HEK293 (cell line): ENCODE measurements around the gene RSRC1.
A peak's percentile ranks its signal among the peaks of the same experiment; 100 is the strongest.

Source experiments
- CTCF ChIA-PET: fragments of 350-600 bp; formaldehyde crosslinking; extraction: SDS; loops from one replicate; lab custom pipeline; 2021; ENCODE audit warnings: antibody characterized with exemption; lab: Yijun Ruan, JAX
- POLR2A ChIA-PET: fragments of 300-600 bp; formaldehyde crosslinking; extraction: SDS; loops from one replicate; lab custom pipeline; 2020; ENCODE audit warnings: antibody characterized with exemption, inconsistent platforms; lab: Yijun Ruan, JAX
- H3K27ac ChIP-seq: fragments of 200-500 bp; sonication (Bioruptor generic); 2 replicates; pipeline ENCODE4 v1.5.1; 2014; ENCODE audit warnings: low read depth, low read length, control low read depth, inconsistent platforms; ENCODE audit errors: extremely low read depth
- H3K36me3 ChIP-seq, 2 experiments: fragments of 200-500 bp in 1 of 2; sonication (Bioruptor generic) in 1 of 2; 1 replicate in 1 of 2; 2 replicates in 1 of 2; pipeline ENCODE4 v1.5.1; 2014 to 2017; ENCODE audit warnings: inconsistent platforms in 2 of 2, low read length in 2 of 2; ENCODE audit not compliant: control insufficient read depth in 2 of 2, insufficient read depth in 1 of 2
- H3K4me1 ChIP-seq: fragments of 200-500 bp; sonication (Bioruptor generic); 2 replicates; pipeline ENCODE4 v1.5.1; 2014; ENCODE audit warnings: mild to moderate bottlenecking, low read length, inconsistent platforms; ENCODE audit not compliant: control insufficient read depth, insufficient read depth
- H3K4me3 ChIP-seq: 2 replicates; pipeline ENCODE4 v1.5.1; 2011; ENCODE audit warnings: low read depth, mild to moderate bottlenecking, control low read depth, low read length, moderate library complexity
- H3K9me3 ChIP-seq: fragments of 200-500 bp; sonication (Bioruptor generic); 2 replicates; pipeline ENCODE4 v1.5.1; 2014; ENCODE audit warnings: low read depth, low read length, inconsistent platforms; ENCODE audit not compliant: control insufficient read depth, insufficient read depth
- BCL11B ChIP-seq: fragments of 450-650 bp; formaldehyde crosslinking; IDR thresholded peaks from 2 replicates; pipeline ENCODE4 v1.5.1; 2016; ENCODE audit warnings: low read depth, missing biosample characterization, missing genetic modification characterization
- KLF1 ChIP-seq: fragments of 450-650 bp; formaldehyde crosslinking; IDR thresholded peaks from 2 replicates; pipeline ENCODE4 v1.5.1; 2016; ENCODE audit warnings: missing biosample characterization, missing genetic modification characterization
- MEIS1 ChIP-seq: sonication (generic); formaldehyde crosslinking; IDR thresholded peaks from 2 replicates; pipeline ENCODE4 v1.8.1; 2022; ENCODE audit warnings: missing genetic modification reagents, mild to moderate bottlenecking, borderline replicate concordance
- PBX3 ChIP-seq: sonication (generic); formaldehyde crosslinking; IDR thresholded peaks from 2 replicates; pipeline ENCODE4 v1.8.1; 2022; ENCODE audit warnings: mild to moderate bottlenecking, moderate library complexity, missing genetic modification reagents
- REPIN1 ChIP-seq: fragments of 450-650 bp; formaldehyde crosslinking; IDR thresholded peaks from 2 replicates; pipeline ENCODE4 v1.5.1; 2017; ENCODE audit warnings: missing biosample characterization, missing genetic modification characterization, low read depth
- SALL2 ChIP-seq: fragments of 450-650 bp; formaldehyde crosslinking; IDR thresholded peaks from 2 replicates; pipeline ENCODE4 v1.5.0; 2017; ENCODE audit warnings: missing biosample characterization, mild to moderate bottlenecking, missing genetic modification characterization, borderline replicate concordance
- SP3 ChIP-seq: fragments of 450-650 bp; formaldehyde crosslinking; IDR thresholded peaks from 2 replicates; pipeline ENCODE4 v1.5.1; 2016; ENCODE audit warnings: missing biosample characterization, missing genetic modification characterization
- TRIM28 ChIP-seq: IDR thresholded peaks from 2 replicates; pipeline ENCODE4 v1.6.1; 2011; ENCODE audit warnings: low read length, control low read depth, borderline replicate concordance
- WT1 ChIP-seq: fragments of 450-650 bp; formaldehyde crosslinking; IDR thresholded peaks from 2 replicates; pipeline ENCODE4 v1.5.1; 2016; ENCODE audit warnings: missing biosample characterization, missing genetic modification characterization
- ZBTB21 ChIP-seq: fragments of 450-650 bp; formaldehyde crosslinking; IDR thresholded peaks from 2 replicates; pipeline ENCODE4 v1.5.1; 2017; ENCODE audit warnings: missing biosample characterization, missing genetic modification characterization
- ZFP37 ChIP-seq: fragments of 450-650 bp; formaldehyde crosslinking; IDR thresholded peaks from 2 replicates; pipeline ENCODE4 v1.5.1; 2016; ENCODE audit warnings: missing biosample characterization, missing genetic modification characterization
- ZNF132 ChIP-seq: fragments of 450-650 bp; formaldehyde crosslinking; IDR thresholded peaks from 2 replicates; pipeline ENCODE4 v1.5.1; 2017; ENCODE audit warnings: missing biosample characterization, missing genetic modification characterization, borderline replicate concordance
- ZNF138 ChIP-seq: fragments of 450-650 bp; formaldehyde crosslinking; IDR thresholded peaks from 2 replicates; pipeline ENCODE4 v1.5.1; 2016; ENCODE audit warnings: missing biosample characterization, missing genetic modification characterization, borderline replicate concordance
- ZNF155 ChIP-seq: fragments of 450-650 bp; formaldehyde crosslinking; IDR thresholded peaks from 2 replicates; pipeline ENCODE4 v1.5.1; 2016; ENCODE audit warnings: missing biosample characterization, missing genetic modification characterization
- ZNF175 ChIP-seq: fragments of 450-650 bp; formaldehyde crosslinking; IDR thresholded peaks from 2 replicates; pipeline ENCODE4 v1.5.1; 2016; ENCODE audit warnings: missing biosample characterization, missing genetic modification characterization
- ZNF18 ChIP-seq: fragments of 450-650 bp; formaldehyde crosslinking; IDR thresholded peaks from 2 replicates; pipeline ENCODE4 v1.5.1; 2016; ENCODE audit warnings: missing biosample characterization, missing genetic modification characterization
- ZNF324 ChIP-seq: fragments of 450-650 bp; formaldehyde crosslinking; IDR thresholded peaks from 2 replicates; pipeline ENCODE4 v1.5.1; 2016; ENCODE audit warnings: missing biosample characterization, missing genetic modification characterization
- ZNF404 ChIP-seq: fragments of 450-650 bp; formaldehyde crosslinking; IDR thresholded peaks from 2 replicates; pipeline ENCODE4 v1.5.1; 2017; ENCODE audit warnings: missing biosample characterization, missing genetic modification characterization
- ZNF473 ChIP-seq: fragments of 450-650 bp; formaldehyde crosslinking; IDR thresholded peaks from 2 replicates; pipeline ENCODE4 v1.5.1; 2017; ENCODE audit warnings: missing biosample characterization, missing genetic modification characterization
- ZNF501 ChIP-seq: fragments of 450-650 bp; formaldehyde crosslinking; IDR thresholded peaks from 2 replicates; pipeline ENCODE4 v1.5.1; 2016; ENCODE audit warnings: missing biosample characterization, missing genetic modification characterization
- ZNF513 ChIP-seq: fragments of 450-650 bp; IDR thresholded peaks from 2 replicates; pipeline ENCODE4 v1.5.1; 2018; ENCODE audit warnings: missing biosample characterization, missing genetic modification characterization
- ZNF514 ChIP-seq: fragments of 450-650 bp; formaldehyde crosslinking; IDR thresholded peaks from 2 replicates; pipeline ENCODE4 v1.5.1; 2016; ENCODE audit warnings: missing biosample characterization, missing genetic modification characterization
- ZNF544 ChIP-seq: fragments of 450-650 bp; formaldehyde crosslinking; IDR thresholded peaks from 2 replicates; pipeline ENCODE4 v1.5.0; 2017; ENCODE audit warnings: missing biosample characterization, missing genetic modification characterization
- ZNF571 ChIP-seq: fragments of 450-650 bp; formaldehyde crosslinking; IDR thresholded peaks from 2 replicates; pipeline ENCODE4 v1.5.0; 2017; ENCODE audit warnings: missing biosample characterization, missing genetic modification characterization
- ZNF585B ChIP-seq: fragments of 450-650 bp; formaldehyde crosslinking; IDR thresholded peaks from 2 replicates; pipeline ENCODE4 v1.5.1; 2016; ENCODE audit warnings: missing biosample characterization, missing genetic modification characterization
- ZNF621 ChIP-seq: fragments of 450-650 bp; formaldehyde crosslinking; IDR thresholded peaks from 2 replicates; pipeline ENCODE4 v1.5.1; 2017; ENCODE audit warnings: missing biosample characterization, missing genetic modification characterization
- ZNF692 ChIP-seq: fragments of 450-650 bp; formaldehyde crosslinking; IDR thresholded peaks from 2 replicates; pipeline ENCODE4 v1.5.1; 2016; ENCODE audit warnings: missing biosample characterization, missing genetic modification characterization
- ZNF792 ChIP-seq: fragments of 450-650 bp; formaldehyde crosslinking; IDR thresholded peaks from 2 replicates; pipeline ENCODE4 v1.5.1; 2016; ENCODE audit warnings: missing biosample characterization, missing genetic modification characterization
- TF ChIP-seq, protein P1 (sequence below): fragments of 450-650 bp; formaldehyde crosslinking; IDR thresholded peaks from 2 replicates; pipeline ENCODE4 v1.5.1; 2016; ENCODE audit warnings: missing biosample characterization, missing genetic modification characterization

RSRC1 gene

DNA sequence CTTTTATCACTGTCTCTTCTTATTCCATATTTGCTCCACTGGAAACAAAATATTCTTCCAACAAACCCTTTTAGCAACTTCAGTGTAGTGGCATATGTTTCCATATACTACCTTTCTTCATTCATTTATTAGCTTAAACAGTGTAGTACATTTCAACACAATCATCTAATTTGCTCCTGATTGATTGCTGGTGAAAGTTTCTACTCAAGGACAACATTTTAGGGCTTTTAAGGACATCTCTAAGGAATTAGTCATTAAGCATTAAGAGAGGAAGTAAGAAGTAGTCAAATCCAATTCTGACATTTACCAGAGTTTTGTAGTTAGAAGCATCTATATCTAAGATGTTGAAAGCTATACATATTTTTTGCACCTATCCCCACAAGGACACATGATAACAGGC, 55.8 kb downstream of the RSRC1 start (continued):
- TF ChIP-seq PBX3 (CRISPR knock-in tag): no peak
- no peak for TF ChIP-seq ZNF792
- TF ChIP-seq, protein P1, sequence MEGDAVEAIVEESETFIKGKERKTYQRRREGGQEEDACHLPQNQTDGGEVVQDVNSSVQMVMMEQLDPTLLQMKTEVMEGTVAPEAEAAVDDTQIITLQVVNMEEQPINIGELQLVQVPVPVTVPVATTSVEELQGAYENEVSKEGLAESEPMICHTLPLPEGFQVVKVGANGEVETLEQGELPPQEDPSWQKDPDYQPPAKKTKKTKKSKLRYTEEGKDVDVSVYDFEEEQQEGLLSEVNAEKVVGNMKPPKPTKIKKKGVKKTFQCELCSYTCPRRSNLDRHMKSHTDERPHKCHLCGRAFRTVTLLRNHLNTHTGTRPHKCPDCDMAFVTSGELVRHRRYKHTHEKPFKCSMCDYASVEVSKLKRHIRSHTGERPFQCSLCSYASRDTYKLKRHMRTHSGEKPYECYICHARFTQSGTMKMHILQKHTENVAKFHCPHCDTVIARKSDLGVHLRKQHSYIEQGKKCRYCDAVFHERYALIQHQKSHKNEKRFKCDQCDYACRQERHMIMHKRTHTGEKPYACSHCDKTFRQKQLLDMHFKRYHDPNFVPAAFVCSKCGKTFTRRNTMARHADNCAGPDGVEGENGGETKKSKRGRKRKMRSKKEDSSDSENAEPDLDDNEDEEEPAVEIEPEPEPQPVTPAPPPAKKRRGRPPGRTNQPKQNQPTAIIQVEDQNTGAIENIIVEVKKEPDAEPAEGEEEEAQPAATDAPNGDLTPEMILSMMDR (tag by site-specific recombination): no peak
- TF ChIP-seq ZNF501: no peak
- TF ChIP-seq ZNF404: no peak
- TF ChIP-seq ZNF692: no peak

- H3K36me3 ChIP-seq: no peaks in the 10 kb centered on the region
- H3K27ac ChIP-seq: no peak overlapping the region
- TF ChIP-seq KLF1 (tag by site-specific recombination): no peak
- no peak for TF ChIP-seq ZNF544 (tag by site-specific recombination)
- TF ChIP-seq TRIM28: no peak
- no peak for TF ChIP-seq ZNF175 (tag by site-specific recombination)
- no peak for TF ChIP-seq ZNF571
- no peak for TF ChIP-seq ZNF132 (tag by site-specific recombination)
- no peak for TF ChIP-seq ZBTB21 (tag by site-specific recombination)
- no peak for TF ChIP-seq ZNF138
- H3K4me1 ChIP-seq: peaks cover 14% of the 10 kb centered on the region
- POLR2A ChIA-PET: no interaction called here
- H3K4me3 ChIP-seq: no peak overlapping the region
- CTCF ChIA-PET: no interaction called here
- H3K9me3 ChIP-seq: no peaks in the 10 kb centered on the region
Measured at GRCh38 chr3:158166223-158166622, 56.3 kb downstream of the RSRC1 start.

- CTCF ChIA-PET: no interaction called here
- POLR2A ChIA-PET: interaction anchor here (2.2 kb wide), 1 partner anchor 58 kb away, joined by 11 read pairs; the partner anchor contains the start of gene RSRC1
- H3K27ac ChIP-seq: no peak overlapping the region
- TF ChIP-seq ZNF621: no peak
- TF ChIP-seq WT1 (tag by site-specific recombination): peak; percentile 56; the same call in 1 of the 2 replicates
- no peak for TF ChIP-seq ZNF473 (tag by site-specific recombination)
- no peak for TF ChIP-seq ZNF155
- no peak for TF ChIP-seq BCL11B (tag by site-specific recombination)
- TF ChIP-seq ZNF324 (tag by site-specific recombination): no peak
- no peak for TF ChIP-seq REPIN1 (tag by site-specific recombination)
- 0 out of 2 replicates have a peak, but pooled peaks have one; percentile 19 for TF ChIP-seq ZNF18 (tag by site-specific recombination)
- TF ChIP-seq ZNF513 (tag by site-specific recombination): no peak
- no peak for TF ChIP-seq SALL2 (tag by site-specific recombination)
- no peak for TF ChIP-seq ZFP37
- no peak for TF ChIP-seq SP3
- TF ChIP-seq ZNF514: no peak
- no peak for TF ChIP-seq ZNF792
- TF ChIP-seq ZNF585B (tag by site-specific recombination): no peak
- TF ChIP-seq MEIS1 (CRISPR knock-in tag): no peak
Measured at GRCh38 chr3:158167737-158168557, 58.1 kb downstream of the RSRC1 start.

More at GRCh38 chr3:158167737-158168557, 58.1 kb downstream of the RSRC1 start:
- no peaks in the 10 kb centered on the region for H3K9me3 ChIP-seq
- peaks cover 14% of the 10 kb centered on the region for H3K4me1 ChIP-seq
- no peak overlapping the region for H3K4me3 ChIP-seq
- no peaks in the 10 kb centered on the region for H3K36me3 ChIP-seq
